K562 (cell line): ENCODE data around the gene GRIA1. TPM values are rescaled to one million over a fixed set of nuclear protein-coding genes. Genes with fewer than 3 reads are reported as not detected.

Source experiments
- ATAC-seq: fragments of 200-7000 bp; cut with Tn5 transposase; 3 replicates; pipeline ENCODE4 v1.9.1; 2020; ENCODE audit warnings: moderate library complexity
- BruUV-seq: library from RNA; stranded (reverse); fragments of 400-500 nt; replicated peaks from 2 replicates; lab custom pipeline; 2021; lab: Mats Ljungman, UMichigan
- CTCF ChIA-PET: fragments of 300-600 bp; formaldehyde crosslinking; extraction: SDS; loops from one replicate; lab custom pipeline; 2021; ENCODE audit warnings: low intra/inter-chr PET ratio; lab: Yijun Ruan, JAX
- POLR2A ChIA-PET: fragments of 300-600, 350-650 bp; sonication (Branson Sonifier 250); formaldehyde crosslinking; extraction: SDS; loops from one replicate; lab custom pipeline; 2021; ENCODE audit warnings: antibody characterized with exemption, inconsistent platforms; lab: Yijun Ruan, JAX
- DNase-seq, 4 experiments: peaks; one replicate each; pipeline versions ENCODE4 v3.0.0 to v3.0.0-alpha.2; 2011 to 2018; ENCODE audit warnings: low spot score in 3 of 4, mixed read lengths in 3 of 4; ENCODE audit errors: extremely low read depth in 1 of 4
- FAIRE-seq: peaks from 2 replicates; lab custom pipeline; 2011; peaks lifted over from hg19 to GRCh38; lab: Jason Lieb, UNC
- H2AFZ ChIP-seq: 2 replicates; pipeline ENCODE4 v1.6.0; 2011; ENCODE audit warnings: low read depth, low read length, control low read depth, inconsistent platforms
- H3K27ac ChIP-seq: fragments of 200-600 bp; 3 replicates; pipeline ENCODE4 v1.8.0; 2011; ENCODE audit warnings: low read depth, mild to moderate bottlenecking, control low read depth, inconsistent platforms, low read length, moderate library complexity, mixed read lengths; ENCODE audit errors: extremely low read depth
- H3K27me3 ChIP-seq, 2 experiments: fragments of 300-600 bp in 1 of 2; 2 replicates in 1 of 2; 3 replicates in 1 of 2; pipeline versions ENCODE4 v1.6.0 to v1.8.0; 2011; ENCODE audit warnings: inconsistent platforms in 2 of 2, low read length in 2 of 2, mild to moderate bottlenecking in 1 of 2, mixed read lengths in 1 of 2, moderate library complexity in 1 of 2; ENCODE audit not compliant: control insufficient read depth in 2 of 2, insufficient read depth in 2 of 2
- H3K36me3 ChIP-seq: fragments of 300-600 bp; 3 replicates; pipeline ENCODE4 v1.8.0; 2011; ENCODE audit warnings: mild to moderate bottlenecking, low read length, inconsistent platforms; ENCODE audit not compliant: control insufficient read depth, insufficient read depth
- H3K4me1 ChIP-seq, 2 experiments: fragments of 200-600 bp in 1 of 2; replicated peaks in 1 of 2; 2 replicates in 1 of 2; 3 replicates in 1 of 2; pipeline versions ENCODE4 v1.5.1 to v1.8.0; 2011; ENCODE audit warnings: inconsistent platforms in 2 of 2, low read length in 2 of 2, mild to moderate bottlenecking in 1 of 2, mixed read lengths in 1 of 2, moderate library complexity in 1 of 2; ENCODE audit not compliant: control insufficient read depth in 2 of 2, insufficient read depth in 2 of 2
- H3K4me2 ChIP-seq: 2 replicates; pipeline ENCODE4 v1.6.1; 2011; ENCODE audit warnings: low read length, control low read depth, inconsistent platforms, mixed read lengths; ENCODE audit not compliant: insufficient read depth
- H3K4me3 ChIP-seq: fragments of 200-600 bp; sonication (generic), shearing (Covaris generic); 2 replicates; pipeline ENCODE4 v1.5.1; 2016; ENCODE audit warnings: control low read depth, inconsistent platforms
- H3K79me2 ChIP-seq: fragments of 200-600 bp; 3 replicates; pipeline ENCODE4 v1.8.0; 2011; ENCODE audit warnings: low read length, inconsistent platforms; ENCODE audit not compliant: control insufficient read depth, insufficient read depth
- H3K9ac ChIP-seq, 2 experiments: 2 replicates each; pipeline versions ENCODE4 v1.6.0 to v1.6.1; 2011; ENCODE audit warnings: low read depth in 2 of 2, low read length in 2 of 2, control low read depth in 1 of 2, inconsistent platforms in 1 of 2, mild to moderate bottlenecking in 1 of 2, mixed read lengths in 1 of 2; ENCODE audit not compliant: insufficient read depth in 1 of 2
- H3K9me1 ChIP-seq: one replicate; pipeline ENCODE4 v1.6.0; 2011; ENCODE audit warnings: inconsistent platforms, mild to moderate bottlenecking, low read length, moderate library complexity; ENCODE audit not compliant: control insufficient read depth, insufficient read depth
- H3K9me3 ChIP-seq: replicated peaks from 2 replicates; pipeline ENCODE4 v1.5.1; 2011; ENCODE audit warnings: low read depth, low read length, inconsistent platforms; ENCODE audit not compliant: control insufficient read depth, insufficient read depth
- H4K20me1 ChIP-seq: replicated peaks from 2 replicates; pipeline ENCODE4 v1.6.1; 2011; ENCODE audit warnings: low read length, inconsistent platforms, mixed read lengths; ENCODE audit not compliant: control insufficient read depth, insufficient read depth
- KAT7 ChIP-seq: sonication (generic); formaldehyde crosslinking; IDR thresholded peaks from 2 replicates; pipeline ENCODE4 v1.8.0; 2022; ENCODE audit warnings: missing genetic modification reagents, mild to moderate bottlenecking, borderline replicate concordance
- MCM2 ChIP-seq: fragments of 450-650 bp; IDR thresholded peaks from 2 replicates; pipeline ENCODE4 v1.6.1; 2017; ENCODE audit warnings: low read depth, mild to moderate bottlenecking
- NONO ChIP-seq, 2 experiments: fragments of 200-400 bp in 1 of 2; fragments of 450-650 bp in 1 of 2; formaldehyde crosslinking in 1 of 2; IDR thresholded peaks; 2 replicates each; pipeline ENCODE4 v1.6.1; 2017; ENCODE audit warnings: low read depth in 2 of 2, mild to moderate bottlenecking in 2 of 2, moderate library complexity in 2 of 2, low read length in 1 of 2
- PPARD ChIP-seq: fragments of 250-450 bp; sonication (Bioruptor Pico); IDR thresholded peaks from 2 replicates; pipeline ENCODE4 v1.8.0; 2022; ENCODE audit warnings: inconsistent platforms, mild to moderate bottlenecking, moderate library complexity
- REST ChIP-seq, 2 experiments: fragments of 450-650 bp; formaldehyde crosslinking in 1 of 2; IDR thresholded peaks; 2 replicates each; pipeline versions ENCODE4 v1.4.0 to v1.6.1; 2014 to 2020; ENCODE audit warnings: mild to moderate bottlenecking in 2 of 2, borderline replicate concordance in 1 of 2, low read depth in 1 of 2
- SOX6 ChIP-seq: fragments of 450-650 bp; IDR thresholded peaks from 2 replicates; pipeline ENCODE4 v1.6.1; 2014; ENCODE audit warnings: mild to moderate bottlenecking
- SREBF1 ChIP-seq: fragments of 150-350 bp; IDR thresholded peaks from 2 replicates; pipeline ENCODE4 v1.6.1; 2014; ENCODE audit warnings: antibody characterized with exemption, low read depth, low read length, borderline replicate concordance
- UBTF ChIP-seq, 2 experiments: IDR thresholded peaks; 2 replicates each; pipeline ENCODE4 v1.6.1; 2012; ENCODE audit warnings: improper control_type of control experiment in 2 of 2, low read depth in 2 of 2, low read length in 2 of 2, borderline replicate concordance in 1 of 2
- ZNF785 ChIP-seq: fragments of 250-450 bp; sonication (Bioruptor Pico); IDR thresholded peaks from 2 replicates; pipeline ENCODE4 v1.4.0; 2020; ENCODE audit warnings: mild to moderate bottlenecking
- WGBS: fragments of 100-300 bp; shearing (Covaris generic); methylation state at CpG from one replicate; pipeline ENCODE4 v1.1.6; 2016; ENCODE audit warnings: low coverage, mixed read lengths; ENCODE audit not compliant: insufficient coverage; ENCODE audit errors: missing lambda C conversion rate; 5-methylcytosine and 5-hydroxymethylcytosine counted together
- in situ Hi-C: fragments of 300-500 bp; cut with MboI; formaldehyde crosslinking; loops from 4 replicates; pipeline ENCODE4 v1.15.0; 2018; ENCODE audit warnings: inconsistent platforms, mixed read lengths
- intact Hi-C: fragments of 100-400 bp; cut with micrococcal nuclease; formaldehyde crosslinking; loops from 2 replicates; pipeline ENCODE4 v1.14.2; 2022
- polyA plus RNA-seq, 8 experiments: library from polyadenylated mRNA; depleted of rRNA in 4 of 8; stranded (reverse) in 5 of 8; unstranded in 3 of 8; fragments of >200 nt; fragmentation: Nextera tagmentation in 2 of 8; fragmentation: Illumina TruSeq in 1 of 8; extraction: Ambion mirVana in 2 of 8; extraction: Trizol in 1 of 8; gene quantifications; 2 replicates each; pipeline versions ENCODE4 v1.2.1 to v1.2.3, GENCODE V29; 2011 to 2014; ENCODE audit warnings: inconsistent platforms in 1 of 8, missing spikeins in 1 of 8
- total RNA-seq, 7 experiments: library from RNA; depleted of rRNA in 6 of 7; stranded (reverse); fragments of >200 nt in 6 of 7; fragmentation: Illumina TruSeq in 2 of 7; extraction: Trizol in 2 of 7; gene quantifications; 2 replicates each; pipeline versions ENCODE4 v1.2.1 to v1.2.3, GENCODE V29; 2011 to 2021; ENCODE audit warnings: low replicate concordance in 1 of 7

The GRIA1 gene
- total and polyA plus RNA-seq, 9 of the 15 experiments (the other 6 are each of a cell fraction or from before 2014, with no cell fraction given): not detected

GRCh38 chr5:153539983-153540382 lies 49.5 kb downstream of the GRIA1 start:
- in situ Hi-C loops: no loop called here
- no peak overlapping the region for H3K4me2 ChIP-seq
- 0% methylated on average over 4 of the region's 4 CpGs for WGBS
- H4K20me1 ChIP-seq: no peaks in the 10 kb centered on the region
- BruUV-seq: no TSS peak
- no peak overlapping the region for H3K4me3 ChIP-seq
- H3K4me1 ChIP-seq: no peaks in the 10 kb centered on the region
- H3K9me1 ChIP-seq: no peaks in the 10 kb centered on the region
- no peaks in the 10 kb centered on the region for H3K9me3 ChIP-seq
- intact Hi-C loops: no loop called here
- H3K36me3 ChIP-seq: no peaks in the 10 kb centered on the region
- no peak overlapping the region for H2AFZ ChIP-seq
- no peak for FAIRE-seq
- ChIA-PET POLR2A (no interaction called here), CTCF (no interaction called here)
- no peaks in the 10 kb centered on the region for H3K79me2 ChIP-seq
- no peak for ATAC-seq
- no peak for DNase-seq
- no peak overlapping the region for H3K9ac ChIP-seq
- H3K27ac ChIP-seq: no peak overlapping the region
- H3K27me3 ChIP-seq: no peaks in the 10 kb centered on the region
- TF ChIP-seq UBTF (IDR thresholded peaks at IDR 0.05; ENCODE audit: borderline replicate concordance in 1 of 2, low read depth in 2 of 2, low read length in 2 of 2): no peak
- no peak for TF ChIP-seq ZNF785 (CRISPR knock-in tag)
- no peak for TF ChIP-seq SOX6
- no peak for TF ChIP-seq KAT7 (CRISPR knock-in tag)
- TF ChIP-seq PPARD (CRISPR knock-in tag): no peak
- no peak for TF ChIP-seq NONO (IDR thresholded peaks at IDR 0.05; ENCODE audit: low read depth in 2 of 2, low read length in 1 of 2)
- TF ChIP-seq SREBF1: no peak
- no peak for TF ChIP-seq REST (IDR thresholded peaks at IDR 0.05; ENCODE audit: borderline replicate concordance)
- no peak for TF ChIP-seq REST (CRISPR knock-in tag; IDR thresholded peaks at IDR 0.05; ENCODE audit: low read depth)
- no peak for TF ChIP-seq MCM2
